ENCODE results near the gene TRIM56. TPM values are rescaled to one million over a fixed set of nuclear protein-coding genes. Genes with fewer than 3 reads are reported as not detected.

The TRIM56 gene
- polyA plus RNA-seq, 1 of the 3 experiments (the other 2 are of a cell fraction), result 2.5 TPM

DNA sequence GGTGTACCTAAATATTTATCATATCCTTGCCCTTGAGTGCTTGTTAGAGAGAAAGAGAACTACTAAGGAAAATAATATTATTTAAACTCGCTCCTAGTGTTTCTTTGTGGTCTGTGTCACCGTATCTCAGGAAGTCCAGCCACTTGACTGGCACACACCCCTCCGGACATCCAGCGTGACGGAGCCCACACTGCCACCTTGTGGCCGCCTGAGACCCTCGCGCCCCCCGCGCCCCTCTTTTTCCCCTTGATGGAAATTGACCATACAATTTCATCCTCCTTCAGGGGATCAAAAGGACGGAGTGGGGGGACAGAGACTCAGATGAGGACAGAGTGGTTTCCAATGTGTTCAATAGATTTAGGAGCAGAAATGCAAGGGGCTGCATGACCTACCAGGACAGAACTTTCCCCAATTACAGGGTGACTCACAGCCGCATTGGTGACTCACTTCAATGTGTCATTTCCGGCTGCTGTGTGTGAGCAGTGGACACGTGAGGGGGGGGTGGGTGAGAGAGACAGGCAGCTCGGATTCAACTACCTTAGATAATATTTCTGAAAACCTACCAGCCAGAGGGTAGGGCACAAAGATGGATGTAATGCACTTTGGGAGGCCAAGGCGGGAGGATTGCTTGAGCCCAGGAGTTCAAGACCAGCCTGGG lies 53.1 kb downstream of the TRIM56 start (continued):
- TF ChIP-seq TAF1 (IDR thresholded peaks at IDR 0.05; ENCODE audit: borderline replicate concordance, low read depth, low read length), result 0 out of 2 replicates have a peak, but pooled peaks have one; percentile 26
- peak; percentile 96; the same call in 1 of the 2 replicates for TF ChIP-seq RXRA (IDR thresholded peaks at IDR 0.05; ENCODE audit: borderline replicate concordance, low read depth)
- peak; percentile 100 for TF ChIP-seq JUND (IDR thresholded peaks at IDR 0.05)
- peak; percentile 62 for TF ChIP-seq GABPA (IDR thresholded peaks at IDR 0.05; ENCODE audit: low read depth)
- TF ChIP-seq, protein P1, sequence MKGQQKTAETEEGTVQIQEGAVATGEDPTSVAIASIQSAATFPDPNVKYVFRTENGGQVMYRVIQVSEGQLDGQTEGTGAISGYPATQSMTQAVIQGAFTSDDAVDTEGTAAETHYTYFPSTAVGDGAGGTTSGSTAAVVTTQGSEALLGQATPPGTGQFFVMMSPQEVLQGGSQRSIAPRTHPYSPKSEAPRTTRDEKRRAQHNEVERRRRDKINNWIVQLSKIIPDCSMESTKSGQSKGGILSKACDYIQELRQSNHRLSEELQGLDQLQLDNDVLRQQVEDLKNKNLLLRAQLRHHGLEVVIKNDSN (IDR thresholded peaks at IDR 0.05; ENCODE audit: borderline replicate concordance, low read depth), result peak; percentile 88
- TF ChIP-seq FOSL2 (IDR thresholded peaks at IDR 0.05; ENCODE audit: borderline replicate concordance, low read depth), result peak; percentile 100
- TF ChIP-seq MXI1 (IDR thresholded peaks at IDR 0.05; ENCODE audit: low read depth, low read length), result peak; percentile 86; the same call in 1 of the 2 replicates
- peak; percentile 97 for TF ChIP-seq SIN3A (IDR thresholded peaks at IDR 0.05; ENCODE audit: borderline replicate concordance, low read depth, low read length)
- TF ChIP-seq CHD2 (IDR thresholded peaks at IDR 0.05; ENCODE audit: low read length, partially characterized antibody), result peak; percentile 45
- TF ChIP-seq POLR2AphosphoS5 (IDR thresholded peaks at IDR 0.05; ENCODE audit: low read depth, low read length), result peak; percentile 84
- TF ChIP-seq RCOR1 (IDR thresholded peaks at IDR 0.05; ENCODE audit: low read length), result no peak
- TF ChIP-seq ELF1 (IDR thresholded peaks at IDR 0.05), result 0 out of 2 replicates have a peak, but pooled peaks have one; percentile 50
- TF ChIP-seq, protein P2, sequence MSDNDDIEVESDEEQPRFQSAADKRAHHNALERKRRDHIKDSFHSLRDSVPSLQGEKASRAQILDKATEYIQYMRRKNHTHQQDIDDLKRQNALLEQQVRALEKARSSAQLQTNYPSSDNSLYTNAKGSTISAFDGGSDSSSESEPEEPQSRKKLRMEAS (IDR thresholded peaks at IDR 0.05; ENCODE audit: low read depth), result peak; percentile 93
- TF ChIP-seq, protein P3, sequence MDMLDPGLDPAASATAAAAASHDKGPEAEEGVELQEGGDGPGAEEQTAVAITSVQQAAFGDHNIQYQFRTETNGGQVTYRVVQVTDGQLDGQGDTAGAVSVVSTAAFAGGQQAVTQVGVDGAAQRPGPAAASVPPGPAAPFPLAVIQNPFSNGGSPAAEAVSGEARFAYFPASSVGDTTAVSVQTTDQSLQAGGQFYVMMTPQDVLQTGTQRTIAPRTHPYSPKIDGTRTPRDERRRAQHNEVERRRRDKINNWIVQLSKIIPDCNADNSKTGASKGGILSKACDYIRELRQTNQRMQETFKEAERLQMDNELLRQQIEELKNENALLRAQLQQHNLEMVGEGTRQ (IDR thresholded peaks at IDR 0.05; ENCODE audit: borderline replicate concordance, low read depth, low read length), result no peak; the same call in 1 of the 2 replicates
- peak; percentile 80 for TF ChIP-seq NFIC (IDR thresholded peaks at IDR 0.05; ENCODE audit: borderline replicate concordance)
- TF ChIP-seq YY1 (IDR thresholded peaks at IDR 0.05; ENCODE audit: low read depth), result no peak
- TF ChIP-seq, protein P4, sequence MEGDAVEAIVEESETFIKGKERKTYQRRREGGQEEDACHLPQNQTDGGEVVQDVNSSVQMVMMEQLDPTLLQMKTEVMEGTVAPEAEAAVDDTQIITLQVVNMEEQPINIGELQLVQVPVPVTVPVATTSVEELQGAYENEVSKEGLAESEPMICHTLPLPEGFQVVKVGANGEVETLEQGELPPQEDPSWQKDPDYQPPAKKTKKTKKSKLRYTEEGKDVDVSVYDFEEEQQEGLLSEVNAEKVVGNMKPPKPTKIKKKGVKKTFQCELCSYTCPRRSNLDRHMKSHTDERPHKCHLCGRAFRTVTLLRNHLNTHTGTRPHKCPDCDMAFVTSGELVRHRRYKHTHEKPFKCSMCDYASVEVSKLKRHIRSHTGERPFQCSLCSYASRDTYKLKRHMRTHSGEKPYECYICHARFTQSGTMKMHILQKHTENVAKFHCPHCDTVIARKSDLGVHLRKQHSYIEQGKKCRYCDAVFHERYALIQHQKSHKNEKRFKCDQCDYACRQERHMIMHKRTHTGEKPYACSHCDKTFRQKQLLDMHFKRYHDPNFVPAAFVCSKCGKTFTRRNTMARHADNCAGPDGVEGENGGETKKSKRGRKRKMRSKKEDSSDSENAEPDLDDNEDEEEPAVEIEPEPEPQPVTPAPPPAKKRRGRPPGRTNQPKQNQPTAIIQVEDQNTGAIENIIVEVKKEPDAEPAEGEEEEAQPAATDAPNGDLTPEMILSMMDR (IDR thresholded peaks at IDR 0.05), result peak; percentile 99
- TF ChIP-seq EP300 (IDR thresholded peaks at IDR 0.05; ENCODE audit: borderline replicate concordance in 1 of 2, low read depth in 1 of 2, low read length in 1 of 2), result peak; percentile 75 to 98
